Neuronal stem cell (in vitro differentiated cells): ENCODE measurements around the gene XKR7.

Experiments used
- DNase-seq: peaks from one replicate; pipeline ENCODE4 v3.0.0-alpha.2; 2013; ENCODE audit warnings: low spot score
- H2AFZ ChIP-seq: one replicate; pipeline ENCODE4 v1.6.1; 2013; ENCODE audit warnings: mild to moderate bottlenecking, low read length, inconsistent platforms
- H2AK5ac ChIP-seq: 2 replicates; pipeline ENCODE4 v1.6.1; 2013; ENCODE audit warnings: low read depth, mild to moderate bottlenecking, inconsistent platforms, low read length, moderate library complexity, mixed read lengths
- H2BK120ac ChIP-seq: 2 replicates; pipeline ENCODE4 v1.6.1; 2013; ENCODE audit warnings: low read depth, mild to moderate bottlenecking, inconsistent platforms, low read length, moderate library complexity, mixed read lengths
- H2BK12ac ChIP-seq: one replicate; pipeline ENCODE4 v1.6.1; 2013; ENCODE audit warnings: low read length, inconsistent platforms
- H2BK15ac ChIP-seq: 2 replicates; pipeline ENCODE4 v1.6.1; 2013; ENCODE audit warnings: mild to moderate bottlenecking, low read length, inconsistent platforms, mixed read lengths
- H2BK5ac ChIP-seq: one replicate; pipeline ENCODE4 v1.6.1; 2013; ENCODE audit warnings: inconsistent platforms, mild to moderate bottlenecking, low read length, moderate library complexity
- H3K14ac ChIP-seq: one replicate; pipeline ENCODE4 v1.6.1; 2013; ENCODE audit warnings: low read length, inconsistent platforms
- H3K18ac ChIP-seq: 2 replicates; pipeline ENCODE4 v1.6.1; 2013; ENCODE audit warnings: low read length, inconsistent platforms
- H3K23ac ChIP-seq: 2 replicates; pipeline ENCODE4 v1.6.1; 2013; ENCODE audit warnings: low read depth, mild to moderate bottlenecking, mixed read lengths, low read length, inconsistent platforms; ENCODE audit not compliant: poor library complexity
- H3K27ac ChIP-seq: replicated peaks from 3 replicates; pipeline ENCODE4 v1.5.1; 2013; ENCODE audit warnings: low read length, inconsistent platforms
- H3K27me3 ChIP-seq, 3 experiments: 2 replicates each; pipeline ENCODE4 v1.6.1; 2013; ENCODE audit warnings: low read length in 3 of 3, mild to moderate bottlenecking in 2 of 3, inconsistent platforms in 1 of 3, low read depth in 1 of 3, mixed read lengths in 1 of 3, moderate library complexity in 1 of 3; ENCODE audit not compliant: control insufficient read depth in 3 of 3, insufficient read depth in 3 of 3
- H3K36me3 ChIP-seq, 2 donors: replicated peaks in 1 of 2; 2 replicates each; pipeline ENCODE4 v1.6.1; 2013; ENCODE audit warnings: low read length in 2 of 2; ENCODE audit not compliant: control insufficient read depth in 2 of 2, insufficient read depth in 2 of 2
- H3K4ac ChIP-seq: 2 replicates; pipeline ENCODE4 v1.6.1; 2013; ENCODE audit warnings: inconsistent platforms, mild to moderate bottlenecking, low read length, moderate library complexity
- H3K4me1 ChIP-seq, 2 donors: 1 replicate in 1 of 2; 2 replicates in 1 of 2; pipeline ENCODE4 v1.6.1; 2013; ENCODE audit warnings: low read length in 2 of 2, low read depth in 1 of 2; ENCODE audit not compliant: control insufficient read depth in 2 of 2, insufficient read depth in 1 of 2
- H3K4me2 ChIP-seq: one replicate; pipeline ENCODE4 v1.6.1; 2013; ENCODE audit warnings: mild to moderate bottlenecking, low read length, inconsistent platforms; ENCODE audit not compliant: insufficient read depth, poor library complexity, severe bottlenecking
- H3K4me3 ChIP-seq, 2 donors: 2 replicates each; pipeline ENCODE4 v1.5.1; 2013; ENCODE audit warnings: low read length in 2 of 2, mild to moderate bottlenecking in 2 of 2, inconsistent platforms in 1 of 2, moderate library complexity in 1 of 2
- H3K79me1 ChIP-seq: one replicate; pipeline ENCODE4 v1.6.1; 2013; ENCODE audit warnings: low read depth, mild to moderate bottlenecking, inconsistent platforms, low read length, moderate library complexity
- H3K9ac ChIP-seq: one replicate; pipeline ENCODE4 v1.6.1; 2013; ENCODE audit warnings: mild to moderate bottlenecking, low read depth, low read length, inconsistent platforms; ENCODE audit not compliant: poor library complexity
- H3K9me3 ChIP-seq, 2 donors: replicated peaks in 1 of 2; 2 replicates each; pipeline versions ENCODE3 to v1.6.1; 2013; ENCODE audit warnings: low read length in 2 of 2, mild to moderate bottlenecking in 2 of 2, inconsistent platforms in 1 of 2, low read depth in 1 of 2, mixed read lengths in 1 of 2, moderate library complexity in 1 of 2; ENCODE audit not compliant: control insufficient read depth in 2 of 2, insufficient read depth in 1 of 2
- H4K8ac ChIP-seq: one replicate; pipeline ENCODE4 v1.6.1; 2013; ENCODE audit warnings: low read depth, mild to moderate bottlenecking, inconsistent platforms, low read length, moderate library complexity
- H4K91ac ChIP-seq: one replicate; pipeline ENCODE4 v1.6.1; 2013; ENCODE audit warnings: low read length, low read depth, mild to moderate bottlenecking, inconsistent platforms; ENCODE audit not compliant: poor library complexity
- WGBS, 2 donors: extraction: QIAGEN DNeasy Blood & Tissue Kit; methylation state at CpG; one replicate each; pipeline ENCODE4 v1.1.7; 2013; ENCODE audit warnings: missing lambda C conversion rate in 2 of 2, mixed read lengths in 1 of 2; ENCODE audit not compliant: insufficient read length in 2 of 2, insufficient replicate concordance in 1 of 2; ENCODE audit errors: extremely low coverage in 2 of 2; 5-methylcytosine and 5-hydroxymethylcytosine counted together

XKR7 gene

DNA sequence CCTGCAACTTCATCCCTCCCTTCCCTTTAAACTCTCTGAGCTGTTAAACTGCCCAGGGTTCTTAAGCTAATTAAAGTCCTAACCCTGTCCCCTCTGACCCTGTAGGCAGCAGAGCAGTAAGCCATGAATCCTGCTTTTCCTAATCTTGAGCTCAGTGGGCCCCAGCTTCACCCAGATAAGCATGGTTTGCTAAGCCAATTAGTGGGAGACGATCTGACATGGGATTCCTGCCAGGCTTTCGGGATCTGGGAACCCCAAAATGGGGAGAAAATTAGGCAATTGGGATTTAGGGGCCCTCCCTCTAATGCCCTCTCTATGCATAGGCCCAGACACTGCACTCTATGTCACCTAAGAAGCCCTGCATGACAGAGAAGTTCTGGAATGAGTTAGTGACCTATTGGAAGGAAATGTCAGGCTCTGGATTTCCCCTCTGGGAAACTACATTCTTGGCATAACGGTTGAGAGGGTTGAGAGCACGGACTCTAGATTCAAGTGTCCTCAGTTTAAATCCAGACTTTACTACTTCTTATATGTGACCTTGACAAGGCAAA lies 4.6 kb downstream of the XKR7 start:
- Histone ChIP-seq H2BK15ac (no peak overlapping the region), H3K36me3 (no peaks in the 10 kb centered on the region), H2BK120ac (no peak overlapping the region), H3K4me2 (no peak overlapping the region), H3K23ac (no peak overlapping the region), H2BK5ac (no peak overlapping the region), H2AFZ (no peak overlapping the region), H3K4me3 (no peak overlapping the region), H3K9ac (no peak overlapping the region), H3K27me3 (peaks cover 0 to 38% (median 7%) of the 10 kb centered on the region in 3 experiments), H3K9me3 (no peaks in the 10 kb centered on the region), H4K91ac (no peak overlapping the region), H3K14ac (no peak overlapping the region), H4K8ac (no peak overlapping the region), H2AK5ac (no peak overlapping the region), H2BK12ac (no peak overlapping the region), H3K79me1 (no peaks in the 10 kb centered on the region), H3K4ac (no peak overlapping the region), H3K4me1 (peaks cover 11 to 16% of the 10 kb centered on the region in 2 donors), H3K27ac (peak overlapping the region; percentile 32), H3K18ac (no peak overlapping the region)
- no CpG with 5 or more reads among the region's 4 CpGs for WGBS, 2 donors
- DNase-seq, result no peak

GRCh38 chr20:31974296-31974695 lies 6.3 kb downstream of the XKR7 start:
- no peak overlapping the region for H2BK5ac ChIP-seq
- H3K18ac ChIP-seq, result no peak overlapping the region
- no peak for DNase-seq
- no peak overlapping the region for H4K91ac ChIP-seq
- H3K9me3 ChIP-seq, result no peaks in the 10 kb centered on the region
- H3K9ac ChIP-seq, result no peak overlapping the region
- no peak overlapping the region for H3K27ac ChIP-seq
- no peak overlapping the region for H3K4me2 ChIP-seq
- H2BK15ac ChIP-seq, result no peak overlapping the region
- H2BK12ac ChIP-seq, result no peak overlapping the region
- H3K36me3 ChIP-seq, result no peaks in the 10 kb centered on the region
- H3K27me3 ChIP-seq, result peaks cover 0 to 31% (median 3%) of the 10 kb centered on the region in 3 experiments
- no CpG with 5 or more reads among the region's 2 CpGs for WGBS, 2 donors
- H3K4me3 ChIP-seq, result no peak overlapping the region
- no peak overlapping the region for H3K23ac ChIP-seq
- no peak overlapping the region for H2AK5ac ChIP-seq
- H3K14ac ChIP-seq, result no peak overlapping the region
- no peak overlapping the region for H2AFZ ChIP-seq
- H4K8ac ChIP-seq, result no peak overlapping the region
- no peaks in the 10 kb centered on the region for H3K79me1 ChIP-seq
- no peak overlapping the region for H3K4ac ChIP-seq
- H2BK120ac ChIP-seq, result no peak overlapping the region
- peaks cover 7 to 12% of the 10 kb centered on the region in 2 donors for H3K4me1 ChIP-seq

GRCh38 chr20:31974951-31975487 lies 7.1 kb downstream of the XKR7 start:
- H3K79me1 ChIP-seq, result no peaks in the 10 kb centered on the region
- H3K4me3 ChIP-seq, result no peak overlapping the region
- DNase-seq, result peak; percentile 52
- H2AK5ac ChIP-seq, result peak overlapping the region; percentile 59
- H2BK15ac ChIP-seq, result peak overlapping the region; percentile 10
- H2BK12ac ChIP-seq, result no peak overlapping the region
- peaks cover 7 to 12% of the 10 kb centered on the region in 2 donors for H3K4me1 ChIP-seq
- H3K18ac ChIP-seq, result peak overlapping the region; percentile 88
- H3K4me2 ChIP-seq, result peak overlapping the region; percentile 65
- H3K9ac ChIP-seq, result no peak overlapping the region
- peak overlapping the region; percentile 66 for H2AFZ ChIP-seq
- no peaks in the 10 kb centered on the region for H3K36me3 ChIP-seq
- peak overlapping the region; percentile 18 for H3K4ac ChIP-seq
- peak overlapping the region; percentile 63 for H2BK5ac ChIP-seq
- no peaks in the 10 kb centered on the region for H3K9me3 ChIP-seq
- WGBS, 2 donors, result no CpG with 5 or more reads among the region's 10 CpGs
- H3K23ac ChIP-seq, result no peak overlapping the region
- H4K91ac ChIP-seq, result peak overlapping the region; percentile 81
- H4K8ac ChIP-seq, result no peak overlapping the region
- peak overlapping the region; percentile 88 for H3K27ac ChIP-seq
- H3K14ac ChIP-seq, result no peak overlapping the region
- peak overlapping the region; percentile 63 for H2BK120ac ChIP-seq
- H3K27me3 ChIP-seq, result peaks cover 0 to 23% (median 0%) of the 10 kb centered on the region in 3 experiments

- no peaks in the 10 kb centered on the region for H3K9me3 ChIP-seq
- H2AFZ ChIP-seq, result no peak overlapping the region
- H4K91ac ChIP-seq, result no peak overlapping the region
- no peak overlapping the region for H3K23ac ChIP-seq
- no peaks in the 10 kb centered on the region for H3K36me3 ChIP-seq
- H3K4me2 ChIP-seq, result no peak overlapping the region
- H3K27ac ChIP-seq, result no peak overlapping the region
- H2BK15ac ChIP-seq, result no peak overlapping the region
- no peak overlapping the region for H3K18ac ChIP-seq
- no peak overlapping the region for H3K4me3 ChIP-seq
- no peaks in the 10 kb centered on the region for H3K79me1 ChIP-seq
- no peak overlapping the region for H2AK5ac ChIP-seq
- H3K9ac ChIP-seq, result no peak overlapping the region
- H3K4ac ChIP-seq, result no peak overlapping the region
- peaks cover 0 to 15% (median 0%) of the 10 kb centered on the region in 3 experiments for H3K27me3 ChIP-seq
- no CpG with 5 or more reads among the region's 2 CpGs for WGBS, 2 donors
- H2BK120ac ChIP-seq, result no peak overlapping the region
- no peak overlapping the region for H2BK5ac ChIP-seq
- no peak for DNase-seq
- no peak overlapping the region for H3K14ac ChIP-seq
- peaks cover 7 to 12% of the 10 kb centered on the region in 2 donors for H3K4me1 ChIP-seq
- no peak overlapping the region for H4K8ac ChIP-seq
- no peak overlapping the region for H2BK12ac ChIP-seq
These were observed 7.9 kb downstream of the XKR7 start for GRCh38 chr20:31975874-31976273.
